ENCODE results near the gene PLIN5.

Gene PLIN5

GRCh38 chr19:4506449-4507149 lies 28.4 kb downstream of the PLIN5 start:
- TF ChIP-seq EZH2phosphoT487 (IDR thresholded peaks at IDR 0.05; ENCODE audit: low read length) (no peak), EZH2 (optimal IDR thresholded peaks at IDR 0.05; ENCODE audit: low read depth, low read length) (no peak)
- Histone ChIP-seq H4K20me1 (ENCODE audit: insufficient read depth, low read length) (no peaks in the 10 kb centered on the region), H3K36me3 (replicated peaks; ENCODE audit: insufficient read depth, low read length) (no peaks in the 10 kb centered on the region), H3K27me3 (replicated peaks; ENCODE audit: insufficient read depth, low read length) (peaks cover 4% of the 10 kb centered on the region; the same call in 1 of the 2 replicates), H3K9ac (ENCODE audit: low read length) (no peak overlapping the region), H3K79me2 (ENCODE audit: low read length) (no peaks in the 10 kb centered on the region), H3F3A (ENCODE audit: insufficient read depth, low read length) (no peaks in the 10 kb centered on the region), H3K9me3 (replicated peaks; ENCODE audit: insufficient read depth, low read length) (no peaks in the 10 kb centered on the region), H3K4me1 (ENCODE audit: low read length) (no peaks in the 10 kb centered on the region), H3K4me3 (ENCODE audit: low read length) (no peak overlapping the region), H3K4me2 (ENCODE audit: low read depth, low read length) (no peak overlapping the region), H3K27ac (ENCODE audit: low read length) (no peak overlapping the region), H3K9me2 (replicated peaks; ENCODE audit: insufficient read depth, low read length) (no peaks in the 10 kb centered on the region), H2AFZ (ENCODE audit: low read length) (no peak overlapping the region)
- no peak for DNase-seq

- H3K4me2 ChIP-seq (ENCODE audit: low read depth, low read length) = no peak overlapping the region
- H3F3A ChIP-seq (ENCODE audit: insufficient read depth, low read length) = no peaks in the 10 kb centered on the region
- H4K20me1 ChIP-seq (ENCODE audit: insufficient read depth, low read length) = no peaks in the 10 kb centered on the region
- no peak overlapping the region for H3K4me3 ChIP-seq (ENCODE audit: low read length)
- H3K9me3 ChIP-seq (replicated peaks; ENCODE audit: insufficient read depth, low read length) = no peaks in the 10 kb centered on the region
- no peak overlapping the region for H2AFZ ChIP-seq (ENCODE audit: low read length)
- H3K27ac ChIP-seq (ENCODE audit: low read length) = no peak overlapping the region
- H3K36me3 ChIP-seq (replicated peaks; ENCODE audit: insufficient read depth, low read length) = no peaks in the 10 kb centered on the region
- H3K9me2 ChIP-seq (replicated peaks; ENCODE audit: insufficient read depth, low read length) = no peaks in the 10 kb centered on the region
- TF ChIP-seq CTCF (IDR thresholded peaks at IDR 0.05; ENCODE audit: low read length) (no peak), EZH2 (optimal IDR thresholded peaks at IDR 0.05; ENCODE audit: low read depth, low read length) (no peak), EZH2phosphoT487 (IDR thresholded peaks at IDR 0.05; ENCODE audit: low read length) (no peak)
- no peaks in the 10 kb centered on the region for H3K79me2 ChIP-seq (ENCODE audit: low read length)
- no peaks in the 10 kb centered on the region for H3K4me1 ChIP-seq (ENCODE audit: low read length)
- no peak overlapping the region for H3K9ac ChIP-seq (ENCODE audit: low read length)
- peaks cover 4% of the 10 kb centered on the region; the same call in 1 of the 2 replicates for H3K27me3 ChIP-seq (replicated peaks; ENCODE audit: insufficient read depth, low read length)
- no peak for DNase-seq
Measured at GRCh38 chr19:4505570-4506448, 29.2 kb downstream of the PLIN5 start.

- Histone ChIP-seq H3K4me1 (ENCODE audit: low read length) (no peaks in the 10 kb centered on the region), H3K9ac (ENCODE audit: low read length) (no peak overlapping the region), H3K27me3 (replicated peaks; ENCODE audit: insufficient read depth, low read length) (no peaks in the 10 kb centered on the region), H2AFZ (ENCODE audit: low read length) (no peak overlapping the region), H3K36me3 (replicated peaks; ENCODE audit: insufficient read depth, low read length) (no peaks in the 10 kb centered on the region), H3K9me2 (replicated peaks; ENCODE audit: insufficient read depth, low read length) (no peaks in the 10 kb centered on the region), H3K4me3 (ENCODE audit: low read length) (no peak overlapping the region), H3K79me2 (ENCODE audit: low read length) (no peaks in the 10 kb centered on the region), H4K20me1 (ENCODE audit: insufficient read depth, low read length) (no peaks in the 10 kb centered on the region), H3K27ac (ENCODE audit: low read length) (no peak overlapping the region), H3K9me3 (replicated peaks; ENCODE audit: insufficient read depth, low read length) (no peaks in the 10 kb centered on the region), H3F3A (ENCODE audit: insufficient read depth, low read length) (no peaks in the 10 kb centered on the region), H3K4me2 (ENCODE audit: low read depth, low read length) (no peak overlapping the region)
- TF ChIP-seq CTCF (IDR thresholded peaks at IDR 0.05; ENCODE audit: low read length) (no peak), EZH2 (optimal IDR thresholded peaks at IDR 0.05; ENCODE audit: low read depth, low read length) (no peak), EZH2phosphoT487 (IDR thresholded peaks at IDR 0.05; ENCODE audit: low read length) (no peak)
- no peak for DNase-seq
Measured at GRCh38 chr19:4504891-4505569, 30.0 kb downstream of the PLIN5 start.
